NCI-H460 (cell line): ENCODE measurements around the gene SEMA6C. TPM values are rescaled to one million over a fixed set of nuclear protein-coding genes. Genes with fewer than 3 reads are reported as not detected.
"Not testable (repeated sequence)": the region's sequence is repeated elsewhere in the genome, so short reads cannot be mapped to it uniquely, and the experiment has no call there.

Experiments
- DNase-seq: peaks from one replicate; pipeline ENCODE4 v3.0.0-alpha.2; 2016; ENCODE audit warnings: low read depth; ENCODE audit errors: extremely low read depth
- total RNA-seq: library from RNA; depleted of rRNA; stranded (reverse); fragments of >200 nt; shearing (Covaris generic); gene quantifications from 2 replicates; pipeline ENCODE4 v1.2.3, GENCODE V29; 2014; rRNA removed

Gene SEMA6C
- total RNA-seq, 1 experiment from 2014 or later = 0.69 TPM

- DNase-seq = no peak
Measured at GRCh38 chr1:151132335-151133017, 14.0 kb downstream of the SEMA6C start.

GRCh38 chr1:151131701-151132334 is 14.6 kb downstream of the SEMA6C start:
- no peak for DNase-seq

- DNase-seq = no peak
Measured at GRCh38 chr1:151130987-151131586, 15.3 kb downstream of the SEMA6C start.

GRCh38 chr1:151128800-151129199 is 17.6 kb downstream of the SEMA6C start:
- DNase-seq = no peak

- DNase-seq = no peak
Measured at GRCh38 chr1:151124763-151125403, 21.5 kb downstream of the SEMA6C start.

GRCh38 chr1:151113877-151114276 is 32.6 kb downstream of the SEMA6C start:
- DNase-seq = no peak

- no peak for DNase-seq
Measured at GRCh38 chr1:151108331-151108730, 38.1 kb downstream of the SEMA6C start.

GRCh38 chr1:151106894-151107293 is 39.5 kb downstream of the SEMA6C start:
- no peak for DNase-seq

GRCh38 chr1:151104630-151105029 is 41.8 kb downstream of the SEMA6C start:
- no peak for DNase-seq

- no peak for DNase-seq
Measured at GRCh38 chr1:151098126-151098525, 48.3 kb downstream of the SEMA6C start.

GRCh38 chr1:151097426-151097825 is 49.0 kb downstream of the SEMA6C start:
- not testable (repeated sequence) for DNase-seq

- DNase-seq = no peak
Measured at GRCh38 chr1:151085953-151086559, 60.4 kb downstream of the SEMA6C start.

Other genes with a start within 250 kb of the SEMA6C start
- 46.5 and 53.6 TPM in 2 replicates for gene SETDB1, start 220.3 kb downstream of the SEMA6C start, total RNA-seq
- gene CERS2, start 171.8 kb downstream of the SEMA6C start, total RNA-seq = 354 and 361 TPM in 2 replicates
- gene ANXA9, start 164.3 kb downstream of the SEMA6C start, total RNA-seq = 0.10 and 0.61 TPM in 2 replicates
- gene MINDY1, start 139.7 kb downstream of the SEMA6C start, total RNA-seq = 12.1 and 13.4 TPM in 2 replicates
- gene PRUNE1, start 138.2 kb downstream of the SEMA6C start, total RNA-seq = 22.7 and 24.7 TPM in 2 replicates
- gene BNIPL, start 110.0 kb downstream of the SEMA6C start, total RNA-seq = 0.43 and 1.3 TPM in 2 replicates
- gene C1orf56, start 98.9 kb downstream of the SEMA6C start, total RNA-seq = 6.1 and 7.2 TPM in 2 replicates
- 100 and 101 TPM in 2 replicates for gene CDC42SE1, start 87.0 kb downstream of the SEMA6C start, total RNA-seq
- gene MLLT11, start 86.2 kb downstream of the SEMA6C start, total RNA-seq = 82.1 and 84.6 TPM in 2 replicates
- gene GABPB2, start 75.9 kb downstream of the SEMA6C start, total RNA-seq = 14.3 and 18.2 TPM in 2 replicates
- not detected in 2 replicates for gene TNFAIP8L2, start 10.0 kb upstream of the SEMA6C start, total RNA-seq
- gene LYSMD1, start 19.3 kb upstream of the SEMA6C start, total RNA-seq = 18.0 and 25.1 TPM in 2 replicates
- gene SCNM1, start 19.5 kb upstream of the SEMA6C start, total RNA-seq = 95.3 and 96.9 TPM in 2 replicates
- 0.87 TPM in 1 of 2 replicates, not detected in the other for gene TMOD4, start 29.4 kb upstream of the SEMA6C start, total RNA-seq
- gene VPS72, start 43.6 kb upstream of the SEMA6C start, total RNA-seq = 88.7 and 95.2 TPM in 2 replicates
- gene PIP5K1A, start 51.9 kb upstream of the SEMA6C start, total RNA-seq = 95.2 and 119 TPM in 2 replicates
- gene PSMD4, start 108.1 kb upstream of the SEMA6C start, total RNA-seq = 216 and 237 TPM in 2 replicates
- 22.6 and 23.0 TPM in 2 replicates for gene ZNF687, start 135.7 kb upstream of the SEMA6C start, total RNA-seq
- 36.1 and 36.8 TPM in 2 replicates for gene PI4KB, start 180.8 kb upstream of the SEMA6C start, total RNA-seq
- 41.9 and 48.1 TPM in 2 replicates for gene RFX5, start 200.6 kb upstream of the SEMA6C start, total RNA-seq
- 24.6 and 28.9 TPM in 2 replicates for gene SELENBP1, start 226.1 kb upstream of the SEMA6C start, total RNA-seq